ENCODE data around the gene PDE1A.

GRCh38 chr2:182301093-182301492 lies 125.7 kb downstream of the PDE1A start:
- TF ChIP-seq CTCF (conservative IDR thresholded peaks at IDR 0.05; ENCODE audit: low read depth, low read length) (no peak), EZH2 (IDR thresholded peaks at IDR 0.05; ENCODE audit: low read length, unreplicated experiment) (no peak)

All from PC-3 (cell line).